Adipose tissue (tissue), 3 donors: ENCODE measurements around the gene PRKG1. TPM values are rescaled to one million over a fixed set of nuclear protein-coding genes. Genes with fewer than 3 reads are reported as not detected.

ENCODE experiments used
- H3K27ac ChIP-seq: one replicate; pipeline ENCODE4 v1.5.1; 2013; ENCODE audit warnings: low read depth, low read length
- WGBS, 3 donors: extraction: QIAGEN DNeasy Blood & Tissue Kit; methylation state at CpG; one replicate each; pipeline ENCODE4 v1.1.7; 2013; 5-methylcytosine and 5-hydroxymethylcytosine counted together
- polyA plus RNA-seq, 3 donors: library from polyadenylated mRNA; stranded (reverse); fragments of 200-250 nt; gene quantifications; one replicate each; pipeline ENCODE4 v1.2.3, GENCODE V29; 2013
- donor health status: healthy with polysubstance abuse.
- donor health status: Bipolar disorder and iron deficiency.
- donor health status: healthy.

Gene PRKG1
- polyA plus RNA-seq, 3 donors, result 0.46 to 13.2 (median 2.1) TPM

DNA sequence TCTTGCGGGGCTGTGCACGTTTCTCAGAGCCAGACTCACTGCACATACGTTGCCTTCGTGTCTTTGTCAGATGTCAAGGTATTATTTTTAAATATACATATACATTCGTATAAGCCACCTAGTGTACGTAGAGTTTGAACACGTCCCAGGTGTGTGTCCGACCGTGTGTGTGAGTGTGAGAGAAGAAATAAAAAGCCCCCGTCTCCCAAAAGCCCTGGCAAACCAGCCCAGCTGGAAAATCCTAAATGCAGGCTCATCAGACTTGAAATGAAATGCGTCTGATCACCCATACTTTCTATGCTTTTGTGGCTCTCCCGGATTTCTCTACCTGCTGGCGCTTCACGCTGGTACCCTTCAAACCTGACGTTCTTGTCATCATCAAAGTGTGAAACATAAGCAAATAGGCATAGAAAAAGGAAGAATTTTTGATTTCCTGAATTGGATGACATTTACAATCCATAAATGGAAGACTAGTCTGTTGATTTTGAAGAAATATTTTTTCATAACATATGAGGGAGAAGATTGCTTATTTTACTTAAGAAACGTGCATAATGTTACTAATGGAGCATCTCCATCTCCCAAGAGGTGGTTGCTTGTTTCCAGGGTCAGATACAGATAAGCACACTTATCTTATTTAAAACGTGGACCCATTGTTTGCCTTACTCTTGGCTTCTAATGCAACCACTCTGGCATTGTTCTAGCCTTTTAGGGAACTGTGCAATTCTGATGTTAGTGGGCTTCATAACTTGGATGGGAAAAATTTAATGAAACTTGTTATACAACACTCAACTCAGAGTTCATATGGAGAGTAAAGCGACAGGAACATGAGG lies 971 bp downstream of the PRKG1 start:
- H3K27ac ChIP-seq, result no peak overlapping the region
- WGBS, 3 donors, result 7 to 15% (median 7%) methylated on average over 18 of the region's 18 CpGs

DNA sequence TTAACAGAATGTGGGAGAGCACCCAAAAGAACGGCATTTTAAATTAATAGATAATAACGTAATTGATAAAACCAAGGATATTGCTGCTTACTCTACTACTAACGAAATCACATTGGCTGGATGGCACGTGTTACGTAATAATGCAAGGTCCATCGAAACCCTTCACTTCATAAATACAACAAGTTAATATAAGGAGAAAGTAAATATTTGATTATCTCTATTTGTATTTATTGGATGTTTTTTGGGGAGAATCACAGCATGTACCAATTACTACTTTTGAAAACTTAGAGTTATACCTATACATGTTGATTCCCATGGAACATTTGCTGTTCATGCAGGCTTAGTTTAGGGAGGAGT lies 1.6 kb downstream of the PRKG1 start:
- WGBS, 3 donors, result 43 to 51% (median 49%) methylated on average over 6 of the region's 6 CpGs
- H3K27ac ChIP-seq, result no peak overlapping the region

DNA sequence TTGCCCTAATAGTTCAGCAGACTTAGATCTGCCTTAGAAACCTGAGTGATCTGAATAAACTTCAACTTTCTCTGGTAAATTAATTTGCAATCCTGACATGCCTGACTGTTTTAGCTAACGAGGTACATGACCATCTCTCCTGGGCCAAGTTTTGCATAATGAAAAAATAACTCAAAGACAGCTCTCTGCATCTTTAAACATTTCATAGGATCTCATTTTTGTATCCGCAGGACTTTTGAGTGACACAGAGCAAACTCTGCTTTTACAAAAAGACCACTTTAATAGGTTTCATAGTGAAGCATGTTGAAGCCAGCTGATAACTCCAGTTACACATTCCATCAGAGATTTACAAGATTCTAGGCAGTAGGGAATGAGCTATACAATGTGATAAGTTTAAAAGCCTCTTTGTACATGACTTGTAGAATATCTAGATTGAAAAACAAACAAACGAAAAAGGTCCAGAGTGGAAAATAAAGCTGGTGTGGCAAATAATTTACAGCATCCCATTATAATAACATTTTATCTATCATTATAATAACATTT lies 2.1 kb downstream of the PRKG1 start:
- no peak overlapping the region for H3K27ac ChIP-seq
- 44 to 66% (median 50%) methylated on average over 3 of the region's 3 CpGs for WGBS, 3 donors

DNA sequence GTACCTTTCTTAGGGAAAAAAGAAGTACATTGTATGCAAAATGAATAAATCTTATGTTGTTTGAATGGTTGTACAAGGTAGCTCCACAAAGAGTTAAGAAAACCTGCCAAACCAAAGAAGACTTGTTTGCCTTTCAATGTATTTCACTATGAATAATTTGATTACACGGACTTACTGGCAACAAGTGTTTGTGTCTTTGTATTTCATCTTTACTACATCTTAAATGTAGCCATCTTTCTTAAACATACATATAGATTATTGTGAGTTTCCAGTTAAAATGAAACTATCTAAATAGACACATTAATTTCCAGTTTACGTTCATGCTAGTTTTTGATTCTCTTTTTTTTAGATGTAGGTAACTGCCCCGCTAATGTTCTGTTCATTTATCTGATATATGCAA lies 2.8 kb downstream of the PRKG1 start:
- no peak overlapping the region for H3K27ac ChIP-seq
- WGBS, 3 donors, result 45 to 56% (median 55%) methylated on average over 3 of the region's 3 CpGs

DNA sequence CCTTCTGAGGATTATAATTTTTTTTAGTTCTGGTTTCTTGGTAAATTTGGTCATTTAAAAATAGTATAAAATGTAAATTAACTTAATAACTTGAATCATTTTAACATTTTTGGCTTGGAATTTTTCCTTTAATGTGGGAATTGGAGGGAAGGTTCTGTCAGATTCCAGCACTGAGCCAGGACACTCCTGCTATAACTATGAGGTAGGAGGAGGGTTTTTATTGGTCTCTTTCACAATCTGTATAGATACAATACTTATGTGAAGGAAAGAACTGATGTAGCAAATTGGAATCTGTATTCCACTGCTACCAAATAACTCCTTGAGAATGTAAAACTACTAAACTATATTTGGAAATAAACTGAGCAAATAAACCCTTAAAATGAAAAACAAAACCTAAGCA lies 3.2 kb downstream of the PRKG1 start:
- H3K27ac ChIP-seq, result no peak overlapping the region

DNA sequence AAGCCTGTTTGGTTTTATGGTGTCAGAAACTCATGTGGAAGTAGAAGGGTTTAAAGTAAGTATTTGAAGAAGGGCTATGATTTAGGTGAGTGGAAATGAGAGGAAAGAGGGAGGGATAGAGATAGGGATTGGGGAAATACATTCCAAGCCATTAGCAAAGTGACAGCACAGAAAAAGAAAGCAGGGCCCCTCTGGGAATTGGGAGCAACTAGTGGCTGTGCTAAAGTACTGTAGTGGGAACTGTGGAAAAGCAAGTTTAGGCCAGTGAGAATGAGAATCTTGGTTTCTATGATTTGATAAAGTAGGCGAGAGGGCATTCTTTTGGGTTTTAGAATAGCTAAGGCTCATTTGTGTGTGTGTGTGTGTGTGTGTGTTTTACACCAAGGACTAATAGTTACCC lies 5.0 kb downstream of the PRKG1 start:
- WGBS, 3 donors, result 73 to 78% (median 75%) methylated on average over 1 of the region's 1 CpG
- no peak overlapping the region for H3K27ac ChIP-seq

DNA sequence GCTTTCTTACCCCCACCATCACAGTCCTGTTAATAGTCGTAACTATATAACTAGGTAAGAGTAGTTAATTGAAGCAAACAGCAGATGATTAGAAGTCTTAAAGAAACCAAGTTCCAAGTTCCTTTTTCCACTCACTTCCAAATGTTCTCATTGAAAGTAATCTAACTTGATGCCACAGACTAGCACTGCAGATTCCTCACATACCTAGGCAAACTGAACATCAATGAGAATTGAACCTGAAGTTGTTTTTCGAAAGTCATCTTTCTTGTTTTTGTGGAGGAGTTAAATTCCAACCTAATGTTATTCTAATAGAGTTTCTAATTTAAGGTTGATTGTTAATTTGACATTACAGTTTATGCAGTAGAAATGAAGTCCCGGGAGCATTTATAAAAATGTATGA lies 5.5 kb downstream of the PRKG1 start:
- H3K27ac ChIP-seq, result no peak overlapping the region
- 79 to 91% (median 79%) methylated on average over 3 of the region's 3 CpGs for WGBS, 3 donors

DNA sequence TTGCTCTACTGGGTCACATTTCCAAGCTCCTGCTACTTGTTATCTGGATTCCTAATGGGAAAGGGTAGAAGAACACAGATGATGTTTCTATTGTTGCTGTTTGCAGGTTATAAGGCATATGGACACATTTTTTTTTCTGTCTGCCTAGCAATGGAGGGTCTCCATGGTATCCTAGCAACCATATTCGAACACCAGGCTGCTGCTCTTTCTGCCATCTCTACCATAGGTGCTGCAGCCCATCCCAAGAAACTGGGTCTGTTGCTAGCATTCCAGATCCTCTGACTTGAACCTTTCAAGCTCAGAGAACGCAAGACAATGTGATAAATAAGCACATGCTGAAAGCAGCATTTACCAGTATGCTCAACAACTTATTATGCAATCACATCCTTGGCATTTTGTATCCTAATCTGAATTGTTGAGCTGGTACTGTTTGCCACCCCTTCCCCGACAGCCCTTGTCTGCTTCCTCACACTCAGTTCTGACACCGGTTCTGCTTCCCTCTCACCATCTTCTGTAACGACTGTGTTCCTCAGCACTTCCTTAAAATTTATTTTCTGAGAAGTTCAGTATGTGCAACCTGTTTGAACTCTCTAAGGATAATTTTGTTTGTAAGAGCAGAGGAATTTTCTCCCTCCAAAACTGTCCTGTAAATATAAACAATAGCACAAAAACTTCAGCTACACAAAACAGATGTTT lies 6.2 kb downstream of the PRKG1 start:
- 39 to 83% (median 51%) methylated on average over 5 of the region's 5 CpGs for WGBS, 3 donors
- H3K27ac ChIP-seq, result no peak overlapping the region

DNA sequence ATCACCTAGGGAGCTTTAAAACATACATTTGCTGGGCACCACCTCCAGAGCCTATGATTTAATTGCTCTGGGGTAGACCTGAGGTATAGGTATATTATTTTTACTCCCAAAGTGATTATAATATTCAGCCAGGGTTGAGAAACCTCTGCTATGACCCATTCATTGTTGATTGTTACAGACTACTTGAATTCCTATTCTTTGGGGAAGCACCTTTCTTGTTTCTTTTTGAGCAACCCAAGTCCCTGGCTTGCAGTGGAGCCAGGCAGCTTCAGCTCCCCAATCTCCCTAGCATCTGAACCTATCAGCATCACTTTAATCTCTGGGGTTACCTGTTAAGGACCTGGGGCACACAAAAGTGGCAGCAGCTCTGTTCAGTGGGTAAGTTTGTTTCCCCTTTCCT lies 8.6 kb downstream of the PRKG1 start:
- no peak overlapping the region for H3K27ac ChIP-seq

DNA sequence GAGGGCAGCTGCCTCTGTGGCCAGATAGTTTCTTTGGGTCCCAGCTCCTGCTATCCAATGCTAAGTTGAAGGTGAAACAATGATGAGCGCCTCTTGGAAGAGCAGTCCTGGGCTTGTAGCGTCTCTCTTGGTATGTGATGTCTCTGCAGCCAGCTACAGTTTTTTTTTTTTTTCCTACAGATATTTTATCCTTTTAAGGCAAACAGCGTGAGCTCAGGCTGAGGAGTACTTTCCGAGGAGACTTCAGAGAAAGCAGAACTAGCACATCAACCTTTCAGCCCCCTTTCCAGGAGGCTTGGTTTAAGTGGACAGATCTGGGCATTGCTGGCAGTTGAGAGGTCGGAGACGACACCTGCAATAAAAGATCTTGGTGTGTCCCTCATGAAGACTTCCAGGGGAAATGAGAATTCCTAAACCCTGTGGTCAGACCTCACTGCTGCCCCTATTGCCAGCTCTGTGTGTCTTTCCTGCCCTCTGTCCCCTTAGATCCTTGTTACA lies 9.1 kb downstream of the PRKG1 start:
- WGBS, 3 donors, result 42 to 74% (median 46%) methylated on average over 6 of the region's 6 CpGs
- no peak overlapping the region for H3K27ac ChIP-seq

DNA sequence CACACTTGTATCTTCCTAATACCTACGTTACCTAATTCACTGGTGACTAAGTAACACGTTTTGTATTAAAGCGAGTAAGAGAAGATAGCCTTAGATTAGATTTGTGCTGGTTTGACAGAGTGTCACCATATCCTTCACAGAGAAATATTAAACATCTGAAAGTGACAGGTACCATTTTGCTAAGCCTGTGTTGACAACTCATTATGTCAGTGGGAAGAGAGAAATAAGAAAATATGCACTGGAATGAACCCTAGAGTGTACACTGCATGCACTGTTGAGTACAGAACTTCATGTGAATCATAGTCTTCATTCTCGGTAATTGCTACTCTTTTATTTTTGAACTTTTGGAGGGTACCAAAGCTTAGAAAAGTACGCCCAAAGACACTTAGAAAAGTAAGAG lies 10.9 kb downstream of the PRKG1 start:
- no peak overlapping the region for H3K27ac ChIP-seq
- WGBS, 3 donors, result 85 to 89% (median 86%) methylated on average over 5 of the region's 5 CpGs

DNA sequence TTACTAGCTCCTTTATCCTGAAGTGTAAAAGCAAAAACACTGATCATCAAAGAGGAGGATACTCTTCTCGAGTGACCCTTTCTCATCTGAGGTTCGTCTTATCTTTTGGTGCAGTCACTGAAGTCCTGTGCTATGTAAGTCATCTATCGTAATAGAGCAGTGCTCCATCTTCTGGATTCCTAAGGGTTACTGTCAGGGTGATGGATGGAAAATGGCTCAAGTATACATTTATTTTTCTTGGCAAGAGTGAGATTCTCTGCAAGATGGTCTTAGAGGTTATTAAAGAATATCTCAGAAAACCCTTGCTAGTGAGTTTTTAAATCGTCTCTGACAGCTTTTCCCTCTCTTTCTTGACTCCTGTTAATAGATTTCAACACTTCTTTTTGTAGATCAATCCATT lies 12.4 kb downstream of the PRKG1 start:
- WGBS, 3 donors, result 68 to 80% (median 68%) methylated on average over 4 of the region's 4 CpGs
- H3K27ac ChIP-seq, result no peak overlapping the region

DNA sequence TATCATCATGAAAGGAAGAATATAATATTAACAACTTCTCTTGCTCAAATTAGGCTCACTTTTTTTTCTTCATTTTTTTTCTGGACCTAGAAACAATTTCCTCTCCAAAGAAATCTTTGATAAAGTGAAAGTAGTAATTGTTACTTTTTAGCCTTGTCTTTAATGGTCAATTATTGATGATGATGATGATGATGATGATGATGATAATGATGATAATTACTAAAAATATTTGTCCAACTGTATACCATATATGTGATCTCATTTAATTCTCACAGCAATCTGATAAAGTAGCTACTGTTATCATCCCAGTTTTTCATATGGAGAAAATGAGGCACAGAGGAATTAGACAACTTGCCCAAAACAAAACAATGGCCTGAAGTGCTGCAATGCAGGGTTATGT lies 12.8 kb downstream of the PRKG1 start:
- no peak overlapping the region for H3K27ac ChIP-seq

DNA sequence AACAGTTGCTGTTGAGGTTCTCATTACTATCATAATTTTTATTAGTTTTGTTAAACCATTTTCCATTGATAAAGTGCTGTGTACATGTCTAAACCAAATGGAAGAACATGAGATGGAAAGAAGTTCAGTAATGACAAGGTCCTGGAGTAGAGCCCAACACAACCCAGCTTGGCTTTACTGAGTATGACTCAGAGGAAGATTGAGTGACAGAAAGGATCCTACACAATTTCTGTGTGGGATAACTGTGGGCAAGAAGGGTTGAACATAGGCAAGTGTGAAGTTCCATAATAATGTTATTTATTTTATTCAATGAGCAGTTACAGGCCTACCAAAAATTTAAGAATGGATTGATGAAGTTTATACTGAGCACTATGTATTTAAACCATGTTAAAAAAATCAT lies 15.9 kb downstream of the PRKG1 start:
- no peak overlapping the region for H3K27ac ChIP-seq

DNA sequence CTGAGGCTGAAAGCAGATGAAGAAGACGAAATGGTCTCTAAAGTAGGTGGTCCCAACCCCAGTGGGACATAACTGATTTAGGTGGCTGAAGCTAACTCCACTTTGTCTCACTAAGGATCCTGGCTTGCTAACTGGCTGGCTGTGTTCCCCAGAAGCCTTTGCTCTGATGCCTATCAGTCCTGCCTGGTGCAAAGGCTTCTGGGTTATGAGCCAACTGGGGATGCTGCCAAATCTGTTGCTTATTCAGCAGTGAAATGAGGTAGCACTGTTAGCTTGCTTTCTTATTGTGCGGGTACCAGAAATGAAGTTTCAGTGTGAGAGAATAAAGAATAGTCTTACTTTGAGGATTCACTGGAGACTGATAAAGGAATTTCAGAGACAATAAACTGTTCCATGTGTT lies 18.1 kb downstream of the PRKG1 start:
- H3K27ac ChIP-seq, result no peak overlapping the region
- 53 to 70% (median 65%) methylated on average over 2 of the region's 2 CpGs for WGBS, 3 donors

DNA sequence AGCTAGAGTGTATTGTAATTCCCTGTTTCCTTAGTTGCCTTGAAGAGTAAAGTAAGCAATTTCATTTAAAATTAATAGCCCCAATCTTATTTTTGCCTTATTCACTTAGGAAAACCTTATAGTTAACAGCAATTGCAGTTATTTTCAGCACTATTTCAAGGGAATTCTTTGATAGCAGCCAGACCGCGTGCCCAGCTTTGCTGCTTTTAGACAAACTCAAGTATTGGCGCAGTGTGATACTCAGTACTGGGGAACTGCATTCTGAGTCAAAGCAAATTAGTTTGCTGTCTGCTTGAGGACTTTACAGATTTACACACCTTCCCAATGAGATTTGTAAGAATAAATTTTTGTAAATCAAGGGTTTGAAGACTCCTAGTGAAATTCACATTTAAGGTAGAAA lies 21.2 kb downstream of the PRKG1 start:
- H3K27ac ChIP-seq, result no peak overlapping the region
- 82 to 91% (median 83%) methylated on average over 3 of the region's 3 CpGs for WGBS, 3 donors

DNA sequence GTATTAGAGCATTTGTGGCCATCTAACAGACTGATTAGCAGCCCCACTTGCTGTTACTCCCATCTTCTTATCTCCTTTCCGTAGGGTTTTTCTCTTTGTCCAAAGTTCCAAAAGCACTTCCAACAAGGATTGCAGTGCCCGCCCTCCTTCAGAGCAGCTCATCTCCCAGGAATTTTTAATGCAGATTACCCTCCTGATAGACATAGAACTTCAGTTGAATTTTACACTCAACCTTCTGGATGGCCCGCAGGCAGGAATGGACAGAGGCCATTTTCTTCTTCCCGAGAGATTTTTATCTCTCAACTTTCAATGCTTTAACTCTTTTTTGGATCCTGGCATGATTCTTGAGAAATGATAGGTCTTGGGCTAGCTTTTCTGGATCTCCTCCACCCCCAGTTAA lies 23.3 kb downstream of the PRKG1 start:
- no peak overlapping the region for H3K27ac ChIP-seq
- 64 to 83% (median 66%) methylated on average over 4 of the region's 4 CpGs for WGBS, 3 donors

DNA sequence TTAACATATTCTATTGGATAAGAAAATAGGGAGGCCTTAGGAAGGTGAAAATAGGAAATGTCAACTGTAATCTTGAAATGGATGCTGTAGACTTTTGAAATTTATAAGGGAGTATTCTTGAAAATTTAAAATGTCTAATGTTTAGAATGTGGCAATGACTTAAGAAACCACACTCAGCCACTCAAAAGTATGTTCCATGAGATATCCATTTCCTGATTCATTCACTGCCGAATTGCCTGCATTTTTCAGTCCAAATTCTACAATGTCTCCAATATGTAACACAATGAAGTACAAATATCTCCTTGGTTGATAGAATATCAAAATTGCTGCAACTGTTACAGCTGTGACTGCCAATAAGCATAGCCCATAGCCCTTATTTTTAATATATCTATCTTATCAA lies 25.9 kb downstream of the PRKG1 start:
- WGBS, 3 donors, result 74 to 90% (median 82%) methylated on average over 1 of the region's 1 CpG
- H3K27ac ChIP-seq, result no peak overlapping the region

DNA sequence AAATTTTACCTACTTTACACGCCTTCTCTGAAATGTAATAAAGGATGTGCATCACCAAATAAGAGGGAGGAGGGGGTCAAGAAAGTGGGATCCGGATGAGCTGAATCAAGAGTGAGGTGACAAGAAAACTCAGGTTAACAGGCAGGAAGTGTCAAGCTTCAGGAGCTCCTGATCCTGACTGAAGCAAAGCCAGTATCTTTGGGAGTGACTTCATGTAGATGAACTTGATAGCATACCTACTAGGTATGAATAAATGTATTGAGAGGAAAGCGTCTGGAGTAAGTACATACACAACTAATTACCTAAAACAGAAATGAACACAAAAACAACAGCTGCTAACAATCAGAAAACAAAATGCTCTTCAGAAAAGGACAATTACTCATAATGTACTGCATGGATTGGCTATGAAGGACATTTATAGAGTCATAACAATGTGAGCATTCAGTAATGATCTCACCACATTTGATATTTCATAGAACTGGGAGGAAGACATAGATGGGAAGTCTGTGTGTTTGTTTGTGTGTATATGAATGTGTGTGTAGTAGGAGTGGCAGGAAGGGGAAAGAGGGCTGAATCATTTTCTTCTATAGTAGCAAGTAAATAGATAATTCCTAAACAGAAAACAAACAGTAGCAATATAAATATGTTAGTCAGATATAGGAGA lies 29.4 kb downstream of the PRKG1 start:
- no peak overlapping the region for H3K27ac ChIP-seq
- 85 to 87% (median 86%) methylated on average over 3 of the region's 3 CpGs for WGBS, 3 donors
